KMS-11 (cell line): ENCODE data around the gene YWHAB.

ENCODE experiments used
- H2AFZ ChIP-seq: fragments of 200-600 bp; sonication (generic); 2 replicates; pipeline ENCODE4 v1.6.1; 2016; ENCODE audit warnings: antibody characterized with exemption, mixed run types, low read depth
- H3K27ac ChIP-seq: fragments of 200-600 bp; sonication (generic); 2 replicates; pipeline ENCODE4 v1.6.1; 2016; ENCODE audit warnings: mild to moderate bottlenecking, mixed run types
- H3K27me3 ChIP-seq: fragments of 200-600 bp; sonication (generic); 2 replicates; pipeline ENCODE4 v1.6.1; 2017; ENCODE audit warnings: mild to moderate bottlenecking, low read depth, mixed run types, moderate library complexity; ENCODE audit not compliant: insufficient read depth
- H3K36me3 ChIP-seq: fragments of 200-600 bp; sonication (generic); 2 replicates; pipeline ENCODE4 v1.6.1; 2017; ENCODE audit warnings: mild to moderate bottlenecking, mixed run types; ENCODE audit not compliant: insufficient read depth
- H3K4me1 ChIP-seq: fragments of 200-600 bp; sonication (generic); 2 replicates; pipeline ENCODE4 v1.6.1; 2016; ENCODE audit warnings: mild to moderate bottlenecking, low read depth, mixed run types; ENCODE audit not compliant: poor library complexity, severe bottlenecking
- H3K4me2 ChIP-seq: fragments of 200-600 bp; sonication (generic); 2 replicates; pipeline ENCODE4 v1.7.0; 2016; ENCODE audit warnings: mild to moderate bottlenecking, mixed run types
- H3K4me3 ChIP-seq: fragments of 200-600 bp; sonication (generic); IDR thresholded peaks from 2 replicates; pipeline ENCODE4 v1.6.1; 2017; ENCODE audit warnings: low read depth, low read length, mixed read lengths; ENCODE audit not compliant: insufficient read depth
- H3K79me2 ChIP-seq: fragments of 200-600 bp; sonication (generic); 2 replicates; pipeline ENCODE4 v1.6.1; 2016; ENCODE audit warnings: low read depth, mixed run types; ENCODE audit not compliant: insufficient read depth
- H3K9ac ChIP-seq: fragments of 200-600 bp; sonication (generic); 2 replicates; pipeline ENCODE4 v1.6.1; 2016; ENCODE audit warnings: mild to moderate bottlenecking, mixed run types
- H4K20me1 ChIP-seq: fragments of 200-600 bp; sonication (generic); 2 replicates; pipeline ENCODE4 v1.6.1; 2016; ENCODE audit warnings: mild to moderate bottlenecking, mixed run types; ENCODE audit not compliant: insufficient read depth
- TF ChIP-seq, protein P1 (sequence below): fragments of 200-600 bp; sonication (generic); conservative IDR thresholded peaks from 2 replicates; pipeline ENCODE4 v1.6.1; 2017; ENCODE audit warnings: low read depth, mild to moderate bottlenecking, antibody characterized with exemption, low read length, moderate library complexity, mixed read lengths

Gene YWHAB

DNA sequence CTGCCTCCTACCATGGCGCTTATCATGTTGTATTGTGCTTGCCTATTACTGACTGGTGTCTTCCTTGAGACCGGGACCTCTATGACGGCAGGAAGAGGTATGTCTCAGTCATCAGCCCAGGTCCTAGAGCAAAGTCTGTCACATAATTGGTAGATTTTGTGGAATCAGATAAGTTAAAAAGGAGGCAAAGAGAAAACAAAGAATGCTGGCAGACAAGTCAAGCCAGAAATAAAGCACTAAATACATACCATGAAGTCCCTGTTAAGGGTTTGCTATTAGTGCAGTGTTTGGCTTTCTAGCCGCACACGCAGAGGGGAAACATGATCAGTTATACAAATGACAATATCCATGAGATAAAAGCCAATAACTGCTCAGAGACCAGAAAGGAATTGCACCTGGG is 68.7 kb downstream of the YWHAB start:
- TF ChIP-seq, protein P1, sequence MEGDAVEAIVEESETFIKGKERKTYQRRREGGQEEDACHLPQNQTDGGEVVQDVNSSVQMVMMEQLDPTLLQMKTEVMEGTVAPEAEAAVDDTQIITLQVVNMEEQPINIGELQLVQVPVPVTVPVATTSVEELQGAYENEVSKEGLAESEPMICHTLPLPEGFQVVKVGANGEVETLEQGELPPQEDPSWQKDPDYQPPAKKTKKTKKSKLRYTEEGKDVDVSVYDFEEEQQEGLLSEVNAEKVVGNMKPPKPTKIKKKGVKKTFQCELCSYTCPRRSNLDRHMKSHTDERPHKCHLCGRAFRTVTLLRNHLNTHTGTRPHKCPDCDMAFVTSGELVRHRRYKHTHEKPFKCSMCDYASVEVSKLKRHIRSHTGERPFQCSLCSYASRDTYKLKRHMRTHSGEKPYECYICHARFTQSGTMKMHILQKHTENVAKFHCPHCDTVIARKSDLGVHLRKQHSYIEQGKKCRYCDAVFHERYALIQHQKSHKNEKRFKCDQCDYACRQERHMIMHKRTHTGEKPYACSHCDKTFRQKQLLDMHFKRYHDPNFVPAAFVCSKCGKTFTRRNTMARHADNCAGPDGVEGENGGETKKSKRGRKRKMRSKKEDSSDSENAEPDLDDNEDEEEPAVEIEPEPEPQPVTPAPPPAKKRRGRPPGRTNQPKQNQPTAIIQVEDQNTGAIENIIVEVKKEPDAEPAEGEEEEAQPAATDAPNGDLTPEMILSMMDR: no peak
- H3K27me3 ChIP-seq: no peaks in the 10 kb centered on the region
- peaks cover 27% of the 10 kb centered on the region; the same call in 1 of the 2 replicates for H3K36me3 ChIP-seq
- H2AFZ ChIP-seq: no peak overlapping the region
- H3K4me1 ChIP-seq: peaks cover 13% of the 10 kb centered on the region
- no peak overlapping the region for H3K4me3 ChIP-seq
- no peak overlapping the region for H3K4me2 ChIP-seq
- H3K9ac ChIP-seq: no peak overlapping the region
- H4K20me1 ChIP-seq: no peaks in the 10 kb centered on the region
- peaks cover 35% of the 10 kb centered on the region for H3K79me2 ChIP-seq
- no peak overlapping the region for H3K27ac ChIP-seq

DNA sequence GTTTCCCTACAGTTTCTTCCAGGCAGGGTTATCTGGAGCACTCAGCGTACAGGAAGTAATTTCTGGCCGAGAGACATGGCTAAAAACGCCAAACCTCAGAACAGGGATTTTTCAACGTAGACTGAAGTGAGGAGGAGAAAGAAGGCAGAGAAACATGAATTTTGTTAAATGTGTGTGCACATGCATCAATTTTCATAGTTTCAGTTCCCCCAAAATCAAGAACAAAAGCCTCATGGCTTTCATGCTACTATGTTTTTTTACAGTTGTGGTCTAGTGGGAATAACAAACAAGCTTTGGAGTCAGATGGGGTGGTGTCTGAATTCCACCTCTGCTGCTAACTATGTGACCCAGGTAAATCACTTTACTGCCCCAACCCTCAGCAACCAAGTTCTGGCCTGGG is 69.8 kb downstream of the YWHAB start:
- no peak overlapping the region for H2AFZ ChIP-seq
- H4K20me1 ChIP-seq: no peaks in the 10 kb centered on the region
- H3K4me1 ChIP-seq: peaks cover 13% of the 10 kb centered on the region
- peaks cover 42% of the 10 kb centered on the region for H3K79me2 ChIP-seq
- TF ChIP-seq, protein P1: no peak
- peaks cover 27% of the 10 kb centered on the region; the same call in 1 of the 2 replicates for H3K36me3 ChIP-seq
- H3K27me3 ChIP-seq: no peaks in the 10 kb centered on the region
- H3K4me3 ChIP-seq: no peak overlapping the region
- no peak overlapping the region for H3K9ac ChIP-seq
- no peak overlapping the region for H3K4me2 ChIP-seq
- H3K27ac ChIP-seq: no peak overlapping the region

DNA sequence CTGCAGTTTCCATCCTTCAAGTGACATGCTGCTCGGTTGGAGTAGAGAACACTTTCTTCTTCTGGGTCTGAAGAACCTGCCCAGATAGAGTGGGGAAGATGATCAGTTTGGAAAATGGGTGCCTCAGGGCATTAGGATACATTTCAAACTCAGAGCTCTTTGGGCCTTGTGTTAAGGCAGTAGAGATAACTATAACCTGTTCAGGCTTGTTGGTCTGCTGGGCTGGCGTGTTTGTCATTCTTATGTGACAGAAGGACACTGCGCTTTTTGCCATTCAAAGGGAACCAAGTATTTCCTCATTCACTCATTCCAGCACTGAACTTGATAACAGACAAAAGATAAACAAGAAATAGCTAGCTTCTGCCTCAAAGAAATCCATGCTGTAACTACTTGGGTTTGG is 70.9 kb downstream of the YWHAB start:
- Histone ChIP-seq H3K4me2 (no peak overlapping the region), H3K9ac (no peak overlapping the region), H3K36me3 (peaks cover 22% of the 10 kb centered on the region; the same call in 1 of the 2 replicates), H3K4me3 (no peak overlapping the region), H3K27me3 (no peaks in the 10 kb centered on the region), H3K4me1 (peaks cover 24% of the 10 kb centered on the region), H3K27ac (no peak overlapping the region), H2AFZ (no peak overlapping the region), H4K20me1 (no peaks in the 10 kb centered on the region), H3K79me2 (peaks cover 42% of the 10 kb centered on the region)
- TF ChIP-seq, protein P1: no peak
